Body of pancreas (tissue), 4 donors: ENCODE data around the gene RPS5.

Experiments used
- POLR2A ChIP-seq, 3 donors: fragments of 450-650 bp; IDR thresholded peaks; one replicate each; pipeline ENCODE4 v1.6.1; 2016; ENCODE audit warnings: antibody characterized with exemption in 3 of 3, mild to moderate bottlenecking in 2 of 3
- TF ChIP-seq, protein P1 (sequence below), 7 experiments: fragments of 450-650 bp in 4 of 7; fragments of 200-600 bp in 3 of 7; sonication (generic) in 3 of 7; IDR thresholded peaks; one replicate each; pipeline ENCODE4 v1.5.1; 2016 to 2019; ENCODE audit warnings: antibody characterized with exemption in 7 of 7

DNA sequence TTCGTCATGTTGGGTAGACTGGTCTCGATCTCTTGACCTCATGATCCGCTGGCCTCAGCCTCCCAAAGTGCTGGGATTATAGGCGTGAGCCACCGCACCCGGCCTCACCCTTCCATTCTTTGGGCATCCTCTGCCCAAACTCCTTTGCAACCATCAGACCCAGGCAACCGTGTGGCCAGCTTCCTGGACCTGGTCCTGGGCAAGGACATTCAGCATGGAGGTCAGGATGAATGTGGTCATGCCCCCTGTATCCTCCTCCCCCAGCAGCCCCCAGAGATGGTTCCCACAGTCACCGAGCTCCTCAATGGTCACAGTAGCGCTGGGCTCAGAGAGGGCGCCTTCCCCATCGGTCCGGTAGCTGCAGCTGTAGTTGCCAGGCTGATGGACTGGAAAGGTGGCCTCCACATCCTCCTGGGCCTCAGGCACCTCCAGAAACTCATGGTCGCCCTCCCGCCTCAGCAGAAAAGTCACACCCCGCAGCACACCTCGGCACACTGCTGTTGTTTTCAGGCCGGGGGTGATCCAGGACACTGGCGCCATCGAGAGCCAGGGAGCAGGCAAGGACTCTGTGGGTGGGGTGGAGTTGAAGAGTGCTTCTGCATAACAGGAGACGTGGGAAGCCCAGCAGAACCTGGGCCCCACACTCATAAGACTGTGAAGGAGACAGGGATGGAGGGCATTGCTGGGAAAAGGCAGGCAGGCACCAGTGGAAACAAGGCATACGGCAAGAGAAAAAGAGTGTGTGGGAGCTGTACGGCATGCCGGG, 34.9 kb upstream of the RPS5 start:
- no peak for TF ChIP-seq POLR2A (IDR thresholded peaks at IDR 0.05)
- TF ChIP-seq, protein P1, sequence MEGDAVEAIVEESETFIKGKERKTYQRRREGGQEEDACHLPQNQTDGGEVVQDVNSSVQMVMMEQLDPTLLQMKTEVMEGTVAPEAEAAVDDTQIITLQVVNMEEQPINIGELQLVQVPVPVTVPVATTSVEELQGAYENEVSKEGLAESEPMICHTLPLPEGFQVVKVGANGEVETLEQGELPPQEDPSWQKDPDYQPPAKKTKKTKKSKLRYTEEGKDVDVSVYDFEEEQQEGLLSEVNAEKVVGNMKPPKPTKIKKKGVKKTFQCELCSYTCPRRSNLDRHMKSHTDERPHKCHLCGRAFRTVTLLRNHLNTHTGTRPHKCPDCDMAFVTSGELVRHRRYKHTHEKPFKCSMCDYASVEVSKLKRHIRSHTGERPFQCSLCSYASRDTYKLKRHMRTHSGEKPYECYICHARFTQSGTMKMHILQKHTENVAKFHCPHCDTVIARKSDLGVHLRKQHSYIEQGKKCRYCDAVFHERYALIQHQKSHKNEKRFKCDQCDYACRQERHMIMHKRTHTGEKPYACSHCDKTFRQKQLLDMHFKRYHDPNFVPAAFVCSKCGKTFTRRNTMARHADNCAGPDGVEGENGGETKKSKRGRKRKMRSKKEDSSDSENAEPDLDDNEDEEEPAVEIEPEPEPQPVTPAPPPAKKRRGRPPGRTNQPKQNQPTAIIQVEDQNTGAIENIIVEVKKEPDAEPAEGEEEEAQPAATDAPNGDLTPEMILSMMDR (IDR thresholded peaks at IDR 0.05), result no peak
